ENCODE measurements around the gene HNRNPC. TPM values are rescaled to one million over a fixed set of nuclear protein-coding genes. Genes with fewer than 3 reads are reported as not detected.

The HNRNPC gene
- polyA plus RNA-seq, 1 donor (not counting 4 experiments of a cell fraction or from before 2014, with no cell fraction given) = 871 TPM

DNA sequence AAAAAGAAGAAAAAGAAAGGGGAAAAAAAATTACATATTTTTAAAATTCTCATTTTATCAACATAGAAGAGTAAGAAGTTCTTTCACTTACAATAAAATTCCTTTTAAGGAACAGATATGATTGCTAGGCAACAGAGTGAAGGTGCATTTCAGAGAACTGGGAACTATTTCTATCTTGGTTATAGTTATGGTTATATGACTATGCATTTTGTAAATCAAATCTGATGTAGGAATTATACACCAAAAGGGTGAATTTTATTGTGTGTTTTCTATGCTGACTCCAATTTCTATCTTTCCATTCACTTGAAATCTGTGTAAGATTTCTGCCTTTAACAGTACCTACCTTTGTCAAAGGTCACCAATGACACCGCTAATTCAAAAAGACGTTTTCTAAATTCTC, 50.1 kb downstream of the HNRNPC start:
- no peak overlapping the region for H3K4me2 ChIP-seq (ENCODE audit: control insufficient read depth, extremely low read depth, insufficient read depth, low read depth, low read length)
- H3K79me2 ChIP-seq (ENCODE audit: control insufficient read depth, insufficient read depth, low read length) = peaks cover 95% of the 10 kb centered on the region
- peaks cover 22 to 46% of the 10 kb centered on the region in 2 experiments for H3K36me3 ChIP-seq (ENCODE audit: control insufficient read depth in 2 of 2, extremely low read depth in 1 of 2, insufficient read depth in 2 of 2, low read length in 2 of 2)
- H3K27me3 ChIP-seq (ENCODE audit: control insufficient read depth, extremely low read depth, insufficient read depth, low read length) = no peaks in the 10 kb centered on the region
- peaks cover 41% of the 10 kb centered on the region for H3K4me1 ChIP-seq (ENCODE audit: control insufficient read depth, extremely low read depth, insufficient read depth, low read length)
- no peak overlapping the region for H3K9ac ChIP-seq (ENCODE audit: control insufficient read depth, extremely low read depth, insufficient read depth, low read length)
- no peak overlapping the region for H2AFZ ChIP-seq (ENCODE audit: control insufficient read depth, low read length)
- no peak overlapping the region for H3K27ac ChIP-seq (ENCODE audit: control insufficient read depth, insufficient read depth, low read length)
- TF ChIP-seq EZH2 (IDR thresholded peaks at IDR 0.05; ENCODE audit: low read length) (no peak), CTCF (optimal IDR thresholded peaks at IDR 0.05 in 1 of 3, IDR thresholded peaks at IDR 0.05 in 1 of 3, conservative IDR thresholded peaks at IDR 0.05 in 1 of 3; ENCODE audit: extremely low read depth in 1 of 3, insufficient read depth in 2 of 3, low read length in 3 of 3) (no peak)
- dilution Hi-C loops (cut with MboI; ENCODE audit: extremely low pct_ligation_motif_present, low sequenced_read_pairs) = no loop called here
- DNase-seq (ENCODE audit: low read depth, low spot score) (no peak), FAIRE-seq (no peak)
- H4K20me1 ChIP-seq (ENCODE audit: control insufficient read depth, extremely low read depth, insufficient read depth, low read length) = peaks cover 72% of the 10 kb centered on the region
- no peak overlapping the region for H3K4me3 ChIP-seq (ENCODE audit: control insufficient read depth in 2 of 3, extremely low read depth in 1 of 3, insufficient read depth in 2 of 3, low read depth in 1 of 3, low read length in 3 of 3)
- H3K9me3 ChIP-seq (ENCODE audit: control insufficient read depth, low read depth, low read length) = no peaks in the 10 kb centered on the region
- peaks cover 5% of the 10 kb centered on the region for H3K9me1 ChIP-seq (ENCODE audit: control insufficient read depth, extremely low read depth, insufficient read depth, low read length)

GRCh38 chr14:21215879-21216251, 53.4 kb downstream of the HNRNPC start:
- FAIRE-seq (no peak), DNase-seq (ENCODE audit: low read depth, low spot score) (no peak)
- Histone ChIP-seq H3K4me1 (ENCODE audit: control insufficient read depth, extremely low read depth, insufficient read depth, low read length) (peaks cover 39% of the 10 kb centered on the region), H2AFZ (ENCODE audit: control insufficient read depth, low read length) (no peak overlapping the region), H3K4me2 (ENCODE audit: control insufficient read depth, extremely low read depth, insufficient read depth, low read depth, low read length) (no peak overlapping the region), H3K36me3 (ENCODE audit: control insufficient read depth in 2 of 2, extremely low read depth in 1 of 2, insufficient read depth in 2 of 2, low read length in 2 of 2) (peaks cover 30 to 55% of the 10 kb centered on the region in 2 experiments), H3K27me3 (ENCODE audit: control insufficient read depth, extremely low read depth, insufficient read depth, low read length) (no peaks in the 10 kb centered on the region), H3K9me3 (ENCODE audit: control insufficient read depth, low read depth, low read length) (no peaks in the 10 kb centered on the region), H3K9ac (ENCODE audit: control insufficient read depth, extremely low read depth, insufficient read depth, low read length) (no peak overlapping the region), H4K20me1 (ENCODE audit: control insufficient read depth, extremely low read depth, insufficient read depth, low read length) (peaks cover 69% of the 10 kb centered on the region), H3K4me3 (ENCODE audit: control insufficient read depth in 2 of 3, extremely low read depth in 1 of 3, insufficient read depth in 2 of 3, low read depth in 1 of 3, low read length in 3 of 3) (no peak overlapping the region), H3K9me1 (ENCODE audit: control insufficient read depth, extremely low read depth, insufficient read depth, low read length) (peaks cover 5% of the 10 kb centered on the region), H3K79me2 (ENCODE audit: control insufficient read depth, insufficient read depth, low read length) (peaks cover 83% of the 10 kb centered on the region), H3K27ac (ENCODE audit: control insufficient read depth, insufficient read depth, low read length) (peak overlapping the region; percentile 22)
- TF ChIP-seq EZH2 (IDR thresholded peaks at IDR 0.05; ENCODE audit: low read length) (no peak), CTCF (optimal IDR thresholded peaks at IDR 0.05 in 1 of 3, IDR thresholded peaks at IDR 0.05 in 1 of 3, conservative IDR thresholded peaks at IDR 0.05 in 1 of 3; ENCODE audit: extremely low read depth in 1 of 3, insufficient read depth in 2 of 3, low read length in 3 of 3) (no peak)
- dilution Hi-C loops (cut with MboI; ENCODE audit: extremely low pct_ligation_motif_present, low sequenced_read_pairs) = no loop called here
